GM12874 (cell line): ENCODE results near the gene CCN5.
A peak's percentile ranks its signal among the peaks of the same experiment; 100 is the strongest.

Experiments used
- TF ChIP-seq, protein P1 (sequence below): IDR thresholded peaks from 2 replicates; pipeline ENCODE4 v1.5.1; 2011; ENCODE audit warnings: low read depth, mild to moderate bottlenecking, control low read depth, low read length, moderate library complexity; ENCODE audit not compliant: insufficient read depth

Gene CCN5

DNA sequence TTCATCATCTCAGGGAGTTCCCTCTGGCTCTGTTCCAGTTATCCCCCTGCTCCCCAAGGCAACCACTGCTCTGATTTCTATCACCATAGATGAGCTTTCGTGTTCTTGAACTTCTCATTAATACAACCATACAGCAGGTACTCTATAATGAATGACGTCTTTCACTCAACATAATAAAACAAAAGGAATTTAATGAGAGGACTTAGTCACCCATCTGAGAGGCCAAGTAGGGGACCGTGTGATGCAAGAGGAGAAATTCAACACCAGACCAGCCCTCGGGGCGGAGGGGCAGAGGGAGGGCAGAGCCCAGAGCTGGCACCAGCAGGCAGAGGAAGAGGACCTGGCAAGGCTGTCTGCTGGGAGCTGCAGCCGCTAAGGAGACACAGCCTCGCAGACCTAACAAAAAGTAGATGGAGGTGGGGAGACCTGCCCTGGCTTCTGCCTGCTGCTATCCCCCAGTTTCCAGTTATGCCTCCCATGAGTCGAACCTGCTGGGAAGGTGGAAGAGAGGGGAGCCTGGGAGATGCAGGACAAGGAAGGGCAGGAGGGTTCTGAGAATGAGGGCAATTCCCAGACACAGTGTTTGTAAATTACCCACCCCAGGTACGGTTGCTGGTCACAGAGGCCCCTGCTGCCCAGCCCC lies 13.8 kb downstream of the CCN5 start:
- TF ChIP-seq, protein P1, sequence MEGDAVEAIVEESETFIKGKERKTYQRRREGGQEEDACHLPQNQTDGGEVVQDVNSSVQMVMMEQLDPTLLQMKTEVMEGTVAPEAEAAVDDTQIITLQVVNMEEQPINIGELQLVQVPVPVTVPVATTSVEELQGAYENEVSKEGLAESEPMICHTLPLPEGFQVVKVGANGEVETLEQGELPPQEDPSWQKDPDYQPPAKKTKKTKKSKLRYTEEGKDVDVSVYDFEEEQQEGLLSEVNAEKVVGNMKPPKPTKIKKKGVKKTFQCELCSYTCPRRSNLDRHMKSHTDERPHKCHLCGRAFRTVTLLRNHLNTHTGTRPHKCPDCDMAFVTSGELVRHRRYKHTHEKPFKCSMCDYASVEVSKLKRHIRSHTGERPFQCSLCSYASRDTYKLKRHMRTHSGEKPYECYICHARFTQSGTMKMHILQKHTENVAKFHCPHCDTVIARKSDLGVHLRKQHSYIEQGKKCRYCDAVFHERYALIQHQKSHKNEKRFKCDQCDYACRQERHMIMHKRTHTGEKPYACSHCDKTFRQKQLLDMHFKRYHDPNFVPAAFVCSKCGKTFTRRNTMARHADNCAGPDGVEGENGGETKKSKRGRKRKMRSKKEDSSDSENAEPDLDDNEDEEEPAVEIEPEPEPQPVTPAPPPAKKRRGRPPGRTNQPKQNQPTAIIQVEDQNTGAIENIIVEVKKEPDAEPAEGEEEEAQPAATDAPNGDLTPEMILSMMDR = no peak

DNA sequence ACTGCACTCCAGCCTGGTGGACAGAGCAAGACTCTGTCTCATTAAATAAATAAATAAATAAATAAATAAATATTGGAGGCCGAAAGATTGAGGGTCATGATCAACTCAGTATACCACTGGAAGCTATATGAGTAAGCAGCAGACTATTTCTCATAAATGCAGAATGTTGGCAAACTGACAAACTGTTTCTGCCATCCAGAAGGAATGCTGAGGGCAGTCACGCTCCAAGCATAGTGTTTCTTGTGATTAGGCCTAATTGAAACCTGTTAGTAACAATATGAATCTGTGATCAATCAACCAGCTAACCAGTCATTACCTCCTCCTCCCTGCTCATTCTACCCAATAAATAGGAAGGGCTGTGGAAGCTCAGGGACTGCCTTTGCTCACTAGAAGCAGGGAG lies 15.3 kb downstream of the CCN5 start:
- TF ChIP-seq, protein P1 = no peak

DNA sequence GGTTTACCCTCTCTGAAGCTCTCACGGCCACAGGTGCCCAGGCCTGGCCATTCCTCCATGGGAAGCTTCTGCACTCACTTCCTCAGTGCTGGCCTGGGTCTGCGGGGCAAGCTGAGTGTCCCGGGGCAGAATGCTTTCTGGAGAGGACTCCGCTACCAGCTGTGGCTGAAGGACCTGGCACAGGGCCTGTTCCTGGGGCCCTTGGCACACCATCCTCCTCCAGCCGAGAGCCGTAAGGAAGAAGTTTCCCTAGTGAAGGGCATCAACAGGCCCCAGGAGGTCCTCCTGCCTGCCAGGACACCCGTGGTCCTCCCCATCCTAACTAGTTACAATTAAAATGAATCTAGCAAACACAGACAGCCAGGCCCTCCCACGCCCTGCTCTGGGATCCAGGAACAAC lies 16.5 kb downstream of the CCN5 start:
- TF ChIP-seq, protein P1 = no peak

DNA sequence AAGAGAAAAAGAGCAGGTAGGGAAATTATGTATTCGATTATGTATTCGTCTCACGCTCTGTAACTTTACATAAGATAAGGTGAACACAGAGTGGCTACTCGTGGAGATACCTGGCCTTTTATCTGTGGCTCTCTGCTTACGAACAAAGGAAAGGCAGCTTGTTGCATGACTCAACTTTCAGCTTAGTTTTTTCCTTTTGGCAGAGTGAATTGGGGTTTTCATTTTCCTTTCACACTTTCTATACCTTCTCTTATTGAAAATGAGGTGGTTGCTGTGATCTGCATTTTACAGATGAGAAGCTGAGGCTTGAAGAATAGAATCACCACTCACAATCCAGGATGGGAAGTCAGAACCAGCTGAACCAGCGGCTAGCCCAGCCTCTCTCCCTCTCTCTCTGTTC lies 17.2 kb downstream of the CCN5 start:
- TF ChIP-seq, protein P1 = no peak

DNA sequence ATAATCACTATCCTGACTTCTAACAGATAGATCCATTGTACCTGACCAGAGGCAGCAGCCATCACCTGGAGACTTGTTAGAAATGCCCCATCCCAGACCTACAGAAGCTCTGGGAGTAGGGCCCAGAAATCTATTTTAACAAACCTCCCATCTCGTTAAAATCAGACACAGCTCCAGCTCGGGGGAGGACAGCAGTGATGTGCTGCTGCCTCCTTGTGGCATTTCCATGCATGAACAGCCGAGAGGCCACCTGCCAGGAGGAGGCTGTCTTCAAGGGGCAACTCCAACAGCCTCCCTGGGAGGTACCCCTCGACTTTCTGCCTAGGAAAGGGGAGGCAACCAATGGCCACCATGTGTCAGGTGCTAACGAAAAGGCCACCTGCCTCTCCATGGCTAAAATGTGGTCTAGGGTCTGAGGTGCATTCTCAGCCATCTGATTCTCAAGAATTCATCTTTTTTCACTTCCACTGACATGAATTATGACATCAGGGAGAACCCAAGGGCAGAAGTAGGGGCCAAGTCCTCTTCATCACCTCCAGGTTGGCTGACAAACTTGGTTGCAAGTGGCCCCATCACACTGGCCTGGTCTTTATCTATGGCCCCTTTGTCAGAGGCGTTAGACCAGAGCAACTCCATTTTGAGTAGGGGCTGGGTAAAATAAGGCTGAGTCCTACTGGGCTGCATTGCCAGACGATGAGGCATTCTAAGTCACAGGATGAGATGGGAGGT lies 18.3 kb downstream of the CCN5 start:
- TF ChIP-seq, protein P1 = peak; percentile 82

DNA sequence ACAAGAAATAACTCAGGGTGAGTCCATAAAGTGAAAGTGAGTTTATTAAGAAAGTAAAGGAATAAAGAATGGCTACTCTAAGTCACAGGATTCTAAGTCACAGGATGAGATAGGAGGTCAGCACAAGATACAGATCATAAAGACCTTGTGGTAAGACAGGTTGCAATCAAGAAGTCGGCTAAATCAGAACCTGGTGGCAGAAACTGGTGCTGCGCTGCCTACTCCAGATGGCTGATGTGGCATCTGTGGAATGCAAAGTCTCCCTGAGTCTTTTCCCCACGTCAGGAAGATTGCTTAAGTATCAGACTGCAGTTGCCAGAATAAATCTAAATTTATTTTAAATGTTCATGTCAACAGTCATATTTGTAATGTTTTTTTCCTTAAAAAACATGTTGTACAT lies 19.8 kb downstream of the CCN5 start:
- TF ChIP-seq, protein P1 = no peak

DNA sequence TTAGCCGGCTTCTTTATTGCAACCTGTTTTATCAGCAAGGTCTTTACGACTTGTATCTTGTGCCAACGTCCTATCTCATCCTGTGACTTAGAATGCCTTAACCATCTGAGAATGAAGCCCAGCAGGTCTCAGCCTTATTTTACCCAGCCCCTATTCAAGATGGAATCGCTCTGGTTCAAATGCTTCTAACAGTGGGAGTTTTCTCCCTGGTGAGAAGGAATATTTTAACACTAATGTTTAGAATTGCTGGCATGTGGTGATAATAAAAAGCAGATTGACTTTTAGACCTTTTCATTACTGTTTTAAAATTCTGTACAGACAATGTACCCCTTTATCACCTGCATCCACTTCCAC lies 20.6 kb downstream of the CCN5 start:
- TF ChIP-seq, protein P1 = no peak
